ENCODE results near the gene LDB3.

Gene LDB3

GRCh38 chr10:86768412-86769062 is 100.2 kb downstream of the LDB3 start:
- Histone ChIP-seq H3K27ac (ENCODE audit: extremely low read depth, low read depth, low read length) (no peak overlapping the region), H3K9me3 (ENCODE audit: control insufficient read depth, insufficient read depth, low read depth, low read length) (no peaks in the 10 kb centered on the region), H3K4me3 (ENCODE audit: low read depth, low read length) (no peak overlapping the region), H3K4me1 (ENCODE audit: control insufficient read depth, insufficient read depth, low read length) (peaks cover 5% of the 10 kb centered on the region; the same call in 1 of the 2 replicates), H3K36me3 (ENCODE audit: control insufficient read depth in 2 of 2, insufficient read depth in 1 of 2, low read length in 2 of 2) (no peaks in the 10 kb centered on the region)
- TF ChIP-seq OSR2 (tag by site-specific recombination; IDR thresholded peaks at IDR 0.05) (peak; percentile 61; the same call in 1 of the 2 replicates), BCL11B (tag by site-specific recombination; IDR thresholded peaks at IDR 0.05; ENCODE audit: low read depth) (no peak), PRDM6 (tag by site-specific recombination; IDR thresholded peaks at IDR 0.05) (peak; percentile 50), KLF8 (tag by site-specific recombination; IDR thresholded peaks at IDR 0.05) (no peak), ZNF639 (tag by site-specific recombination; IDR thresholded peaks at IDR 0.05) (no peak)
- CTCF ChIA-PET = interaction anchor here (1.0 to 1.1 kb wide), 2 partner anchors 49 to 82 kb away, joined by 3 to 6 read pairs; no protein-coding TSS in a partner anchor
- POLR2A ChIA-PET = no interaction called here

- no peak for TF ChIP-seq MYNN (tag by site-specific recombination; IDR thresholded peaks at IDR 0.05; ENCODE audit: borderline replicate concordance)
- no peak for TF ChIP-seq ZNF548 (tag by site-specific recombination; IDR thresholded peaks at IDR 0.05)
- no peak for TF ChIP-seq ZNF292 (tag by site-specific recombination; IDR thresholded peaks at IDR 0.05; ENCODE audit: borderline replicate concordance, low read depth)
- no peak for TF ChIP-seq ZNF514 (tag by site-specific recombination; IDR thresholded peaks at IDR 0.05)
- no peak for TF ChIP-seq KLF17 (tag by site-specific recombination; IDR thresholded peaks at IDR 0.05)
- TF ChIP-seq ZNF398 (tag by site-specific recombination; IDR thresholded peaks at IDR 0.05) = no peak
- TF ChIP-seq ZNF239 (tag by site-specific recombination; IDR thresholded peaks at IDR 0.05) = no peak
- no peak for TF ChIP-seq ZNF302 (tag by site-specific recombination; IDR thresholded peaks at IDR 0.05; ENCODE audit: low read depth)
- no peak for TF ChIP-seq ZNF24 (tag by site-specific recombination; IDR thresholded peaks at IDR 0.05)
- TF ChIP-seq GLIS1 (tag by site-specific recombination; IDR thresholded peaks at IDR 0.05) = no peak
- TF ChIP-seq ZNF473 (tag by site-specific recombination; IDR thresholded peaks at IDR 0.05) = no peak
- TF ChIP-seq RBAK (tag by site-specific recombination; IDR thresholded peaks at IDR 0.05) = no peak
- TF ChIP-seq ZNF768 (tag by site-specific recombination; IDR thresholded peaks at IDR 0.05) = no peak
- TF ChIP-seq ZNF274 (IDR thresholded peaks at IDR 0.05; ENCODE audit: low read length) = no peak
- TF ChIP-seq ZNF274 (tag by site-specific recombination; IDR thresholded peaks at IDR 0.05; ENCODE audit: borderline replicate concordance) = no peak
- H3K36me3 ChIP-seq (ENCODE audit: control insufficient read depth in 2 of 2, insufficient read depth in 1 of 2, low read length in 2 of 2) = no peaks in the 10 kb centered on the region
- ChIA-PET CTCF (interaction anchor here (1.2 to 2.3 kb wide), 2 partner anchors 77 to 130 kb away, joined by 5 to 9 read pairs; no protein-coding TSS in a partner anchor), POLR2A (interaction anchor here (1.9 kb wide), 1 partner anchor 12 kb away, joined by 9 read pairs; no protein-coding TSS in a partner anchor)
- no peak overlapping the region for H3K27ac ChIP-seq (ENCODE audit: extremely low read depth, low read depth, low read length)
- H3K9me3 ChIP-seq (ENCODE audit: control insufficient read depth, insufficient read depth, low read depth, low read length) = no peaks in the 10 kb centered on the region
- no peak overlapping the region for H3K4me3 ChIP-seq (ENCODE audit: low read depth, low read length)
- peaks cover 7% of the 10 kb centered on the region for H3K4me1 ChIP-seq (ENCODE audit: control insufficient read depth, insufficient read depth, low read length)
Observed at GRCh38 chr10:86769991-86770390, 101.7 kb downstream of the LDB3 start.
